ENCODE measurements around the gene AQP12A. TPM values are rescaled to one million over a fixed set of nuclear protein-coding genes. Genes with fewer than 3 reads are reported as not detected.

Gene AQP12A
- total RNA-seq, 1 donor from 2014 or later: not detected

GRCh38 chr2:240745962-240746361, 54.3 kb downstream of the AQP12A start:
- no peaks in the 10 kb centered on the region for H3K9me3 Mint-ChIP-seq (ENCODE audit: unreplicated experiment)

GRCh38 chr2:240746671-240747070, 55.0 kb downstream of the AQP12A start:
- Mint-ChIP-seq H3K27ac (ENCODE audit: unreplicated experiment) (no peak overlapping the region), H3K36me3 (ENCODE audit: unreplicated experiment) (no peaks in the 10 kb centered on the region), H3K4me1 (ENCODE audit: unreplicated experiment) (no peaks in the 10 kb centered on the region), H3K4me3 (ENCODE audit: unreplicated experiment) (no peak overlapping the region), H3K9me3 (ENCODE audit: unreplicated experiment) (no peaks in the 10 kb centered on the region), H3K27me3 (ENCODE audit: unreplicated experiment) (peaks cover 2% of the 10 kb centered on the region)
- TF ChIP-seq, protein P1, sequence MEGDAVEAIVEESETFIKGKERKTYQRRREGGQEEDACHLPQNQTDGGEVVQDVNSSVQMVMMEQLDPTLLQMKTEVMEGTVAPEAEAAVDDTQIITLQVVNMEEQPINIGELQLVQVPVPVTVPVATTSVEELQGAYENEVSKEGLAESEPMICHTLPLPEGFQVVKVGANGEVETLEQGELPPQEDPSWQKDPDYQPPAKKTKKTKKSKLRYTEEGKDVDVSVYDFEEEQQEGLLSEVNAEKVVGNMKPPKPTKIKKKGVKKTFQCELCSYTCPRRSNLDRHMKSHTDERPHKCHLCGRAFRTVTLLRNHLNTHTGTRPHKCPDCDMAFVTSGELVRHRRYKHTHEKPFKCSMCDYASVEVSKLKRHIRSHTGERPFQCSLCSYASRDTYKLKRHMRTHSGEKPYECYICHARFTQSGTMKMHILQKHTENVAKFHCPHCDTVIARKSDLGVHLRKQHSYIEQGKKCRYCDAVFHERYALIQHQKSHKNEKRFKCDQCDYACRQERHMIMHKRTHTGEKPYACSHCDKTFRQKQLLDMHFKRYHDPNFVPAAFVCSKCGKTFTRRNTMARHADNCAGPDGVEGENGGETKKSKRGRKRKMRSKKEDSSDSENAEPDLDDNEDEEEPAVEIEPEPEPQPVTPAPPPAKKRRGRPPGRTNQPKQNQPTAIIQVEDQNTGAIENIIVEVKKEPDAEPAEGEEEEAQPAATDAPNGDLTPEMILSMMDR (IDR thresholded peaks at IDR 0.05): no peak
- no peak for DNase-seq (ENCODE audit: extremely low spot score, unreplicated experiment)

More at GRCh38 chr2:240745962-240746361, 54.3 kb downstream of the AQP12A start:
- no peaks in the 10 kb centered on the region for H3K4me1 Mint-ChIP-seq (ENCODE audit: unreplicated experiment)
- no peak overlapping the region for H3K4me3 Mint-ChIP-seq (ENCODE audit: unreplicated experiment)
- DNase-seq (ENCODE audit: extremely low spot score, unreplicated experiment): no peak
- TF ChIP-seq, protein P1 (IDR thresholded peaks at IDR 0.05): no peak
- H3K36me3 Mint-ChIP-seq (ENCODE audit: unreplicated experiment): no peaks in the 10 kb centered on the region
- H3K27ac Mint-ChIP-seq (ENCODE audit: unreplicated experiment): no peak overlapping the region
- peaks cover 2% of the 10 kb centered on the region for H3K27me3 Mint-ChIP-seq (ENCODE audit: unreplicated experiment)

- H3K4me3 Mint-ChIP-seq (ENCODE audit: unreplicated experiment): no peak overlapping the region
- no peaks in the 10 kb centered on the region for H3K9me3 Mint-ChIP-seq (ENCODE audit: unreplicated experiment)
- DNase-seq (ENCODE audit: extremely low spot score, unreplicated experiment): no peak
- TF ChIP-seq, protein P1 (IDR thresholded peaks at IDR 0.05): no peak
- H3K27ac Mint-ChIP-seq (ENCODE audit: unreplicated experiment): no peak overlapping the region
- H3K36me3 Mint-ChIP-seq (ENCODE audit: unreplicated experiment): no peaks in the 10 kb centered on the region
- no peaks in the 10 kb centered on the region for H3K4me1 Mint-ChIP-seq (ENCODE audit: unreplicated experiment)
- no peaks in the 10 kb centered on the region for H3K27me3 Mint-ChIP-seq (ENCODE audit: unreplicated experiment)
Measured at GRCh38 chr2:240747256-240747655, 55.6 kb downstream of the AQP12A start.

Other genes starting within 250 kb of the AQP12A start
- gene ANKMY1, start 133.9 kb upstream of the AQP12A start, total RNA-seq: 16.9 and 28.5 TPM in 2 replicates
- gene DUSP28, start 131.5 kb upstream of the AQP12A start, total RNA-seq: 3.8 and 5.9 TPM in 2 replicates
- gene RNPEPL1, start 123.4 kb upstream of the AQP12A start, total RNA-seq: 56.5 and 64.0 TPM in 2 replicates
- gene CAPN10, start 105.1 kb upstream of the AQP12A start, total RNA-seq: 37.7 and 40.3 TPM in 2 replicates
- gene GPR35, start 66.4 kb upstream of the AQP12A start, total RNA-seq: 2.5 and 3.6 TPM in 2 replicates
- gene AQP12B, start 9.0 kb upstream of the AQP12A start, total RNA-seq: not detected in 2 replicates
- gene KIF1A, start 128.4 kb downstream of the AQP12A start, total RNA-seq: 4.3 and 5.6 TPM in 2 replicates
- gene AGXT, start 177.0 kb downstream of the AQP12A start, total RNA-seq: not detected in 2 replicates
- not detected in 2 replicates for gene MAB21L4, start 204.3 kb downstream of the AQP12A start, total RNA-seq
- gene CROCC2, start 214.5 kb downstream of the AQP12A start, total RNA-seq: not detected in 2 replicates